HCT116 (cell line): ENCODE results near the gene LRG1. TPM values are rescaled to one million over a fixed set of nuclear protein-coding genes. Genes with fewer than 3 reads are reported as not detected.
A peak's percentile ranks its signal among the peaks of the same experiment; 100 is the strongest.

Experiments
- ATAC-seq: fragments of 200-7000 bp; cut with Tn5 transposase; 2 replicates; pipeline ENCODE4 v1.9.1; 2020; ENCODE audit warnings: mild to moderate bottlenecking, moderate library complexity
- BruUV-seq: library from RNA; stranded (reverse); fragments of 400-500 nt; replicated peaks from 2 replicates; lab custom pipeline; 2021; lab: Mats Ljungman, UMichigan
- CTCF ChIA-PET: fragments of 300-600 bp; sonication (Branson Sonifier 250); formaldehyde crosslinking; loops from one replicate; lab custom pipeline; 2021; ENCODE audit warnings: antibody characterized with exemption; lab: Charles Lee
- POLR2A ChIA-PET: fragments of 300-600, 350-600 bp; sonication (Branson Sonifier 250); formaldehyde crosslinking; loops from one replicate; lab custom pipeline; 2021; ENCODE audit warnings: antibody characterized with exemption; lab: Charles Lee
- RAD21 ChIA-PET, 2 experiments: fragments of 300-600 bp; sonication (Branson Sonifier 250); formaldehyde crosslinking; loops; one replicate each; lab custom pipeline; 2023; ENCODE audit warnings: low total read pairs in 2 of 2; ENCODE audit not compliant: uncharacterized antibody in 2 of 2, unreplicated experiment in 2 of 2, low non-redundant PET in 1 of 2; lab: Charles Lee
- DNase-seq: peaks from one replicate; pipeline ENCODE4 v3.0.0-alpha.2; 2010; ENCODE audit warnings: low read depth, low spot score
- H2AFZ ChIP-seq: fragments of 200-600 bp; shearing (Covaris generic), sonication (generic); 2 replicates; pipeline ENCODE4 v1.6.1; 2017; ENCODE audit warnings: low read depth, mixed run types, mixed read lengths, antibody characterized with exemption, low read length; ENCODE audit not compliant: poor library complexity, severe bottlenecking
- H3K27ac ChIP-seq: 2 replicates; pipeline ENCODE4 v1.5.1; 2012; ENCODE audit warnings: low read depth, low read length
- H3K27me3 ChIP-seq: fragments of 200-600 bp; sonication (generic); 2 replicates; pipeline ENCODE4 v1.6.1; 2016; ENCODE audit warnings: mixed run types, low read length, mixed read lengths; ENCODE audit not compliant: insufficient read depth
- H3K36me3 ChIP-seq, 2 experiments: fragments of 200-500 bp in 1 of 2; fragments of 200-600 bp in 1 of 2; sonication (Bioruptor generic) in 1 of 2; sonication (generic) in 1 of 2; 2 replicates each; pipeline versions ENCODE4 v1.5.1 to v1.6.1; 2014 to 2016; ENCODE audit warnings: low read length in 2 of 2, inconsistent platforms in 1 of 2, mixed read lengths in 1 of 2, mixed run types in 1 of 2; ENCODE audit not compliant: insufficient read depth in 2 of 2, control insufficient read depth in 1 of 2
- H3K4me1 ChIP-seq, 2 experiments: fragments of 200-600 bp in 1 of 2; sonication (generic) in 1 of 2; 2 replicates each; pipeline versions ENCODE4 v1.5.1 to v1.6.1; 2012 to 2017; ENCODE audit warnings: low read length in 2 of 2, inconsistent platforms in 1 of 2, mild to moderate bottlenecking in 1 of 2, mixed read lengths in 1 of 2, mixed run types in 1 of 2, moderate library complexity in 1 of 2; ENCODE audit not compliant: insufficient read depth in 2 of 2, control insufficient read depth in 1 of 2
- H3K4me2 ChIP-seq: fragments of 200-600 bp; sonication (generic); 2 replicates; pipeline ENCODE4 v1.6.1; 2017; ENCODE audit warnings: mixed run types, low read length, mixed read lengths
- H3K4me3 ChIP-seq, 2 experiments: fragments of 200-600 bp in 1 of 2; sonication (generic) in 1 of 2; replicated peaks in 1 of 2; 2 replicates each; pipeline ENCODE4 v1.5.1; 2011 to 2016; ENCODE audit warnings: low read length in 2 of 2, control low read depth in 1 of 2, low read depth in 1 of 2, mild to moderate bottlenecking in 1 of 2, mixed read lengths in 1 of 2, mixed run types in 1 of 2
- H3K79me2 ChIP-seq: fragments of 200-600 bp; sonication (generic); 2 replicates; pipeline ENCODE4 v1.6.1; 2017; ENCODE audit warnings: mild to moderate bottlenecking, mixed run types, low read length, moderate library complexity, mixed read lengths; ENCODE audit not compliant: insufficient read depth
- H3K9ac ChIP-seq: fragments of 200-600 bp; sonication (generic); 2 replicates; pipeline ENCODE4 v1.6.1; 2016; ENCODE audit warnings: low read length, mixed read lengths
- H3K9me2 ChIP-seq: fragments of 200-600 bp; sonication (generic), shearing (Covaris generic); 2 replicates; pipeline ENCODE4 v1.6.1; 2017; ENCODE audit warnings: mixed run types, mild to moderate bottlenecking, moderate library complexity; ENCODE audit not compliant: insufficient read depth
- H3K9me3 ChIP-seq, 2 experiments: fragments of 200-500 bp in 1 of 2; fragments of 200-600 bp in 1 of 2; sonication (Bioruptor generic) in 1 of 2; sonication (generic) in 1 of 2; 2 replicates each; pipeline ENCODE4 v1.6.1; 2014 to 2017; ENCODE audit warnings: low read length in 2 of 2, mixed read lengths in 2 of 2, inconsistent platforms in 1 of 2, low read depth in 1 of 2, mild to moderate bottlenecking in 1 of 2, mixed run types in 1 of 2, moderate library complexity in 1 of 2; ENCODE audit not compliant: control insufficient read depth in 1 of 2, insufficient read depth in 1 of 2
- H4K20me1 ChIP-seq: fragments of 200-600 bp; sonication (generic), shearing (Covaris generic); 2 replicates; pipeline ENCODE4 v1.6.1; 2017; ENCODE audit warnings: mixed run types, mild to moderate bottlenecking, moderate library complexity; ENCODE audit not compliant: insufficient read depth
- CBX3 ChIP-seq: IDR thresholded peaks from 2 replicates; pipeline ENCODE4 v1.6.1; 2012; ENCODE audit warnings: low read depth
- EZH2 ChIP-seq: fragments of 200-600 bp; sonication (generic); IDR thresholded peaks from 2 replicates; pipeline ENCODE4 v1.6.1; 2017; ENCODE audit warnings: antibody characterized with exemption, mixed run types
- POLR2AphosphoS5 ChIP-seq: IDR thresholded peaks from 2 replicates; pipeline ENCODE4 v1.6.1; 2011; ENCODE audit warnings: mild to moderate bottlenecking, low read depth, low read length, moderate library complexity
- SP1 ChIP-seq: IDR thresholded peaks from 2 replicates; pipeline ENCODE4 v1.6.1; 2012; ENCODE audit warnings: low read depth
- TCF7L2 ChIP-seq: IDR thresholded peaks from 2 replicates; pipeline ENCODE4 v1.7.0; 2011; ENCODE audit warnings: borderline replicate concordance, inconsistent platforms; ENCODE audit not compliant: insufficient read depth, insufficient read length; ENCODE audit errors: extremely low read depth
- ZFX ChIP-seq: fragments of 450-650 bp; IDR thresholded peaks from 2 replicates; pipeline ENCODE4 v1.6.1; 2017
- intact Hi-C: fragments of 100-400 bp; cut with micrococcal nuclease; formaldehyde crosslinking; loops from 2 replicates; pipeline ENCODE4 v1.10.0; 2022
- total RNA-seq: library from RNA; stranded (reverse); gene quantifications from one replicate; pipeline ENCODE4 v1.2.1, GENCODE V29; 2021; ENCODE audit not compliant: unreplicated experiment

Gene LRG1
- total RNA-seq, 1 experiment from 2014 or later, result 1.3 TPM

DNA sequence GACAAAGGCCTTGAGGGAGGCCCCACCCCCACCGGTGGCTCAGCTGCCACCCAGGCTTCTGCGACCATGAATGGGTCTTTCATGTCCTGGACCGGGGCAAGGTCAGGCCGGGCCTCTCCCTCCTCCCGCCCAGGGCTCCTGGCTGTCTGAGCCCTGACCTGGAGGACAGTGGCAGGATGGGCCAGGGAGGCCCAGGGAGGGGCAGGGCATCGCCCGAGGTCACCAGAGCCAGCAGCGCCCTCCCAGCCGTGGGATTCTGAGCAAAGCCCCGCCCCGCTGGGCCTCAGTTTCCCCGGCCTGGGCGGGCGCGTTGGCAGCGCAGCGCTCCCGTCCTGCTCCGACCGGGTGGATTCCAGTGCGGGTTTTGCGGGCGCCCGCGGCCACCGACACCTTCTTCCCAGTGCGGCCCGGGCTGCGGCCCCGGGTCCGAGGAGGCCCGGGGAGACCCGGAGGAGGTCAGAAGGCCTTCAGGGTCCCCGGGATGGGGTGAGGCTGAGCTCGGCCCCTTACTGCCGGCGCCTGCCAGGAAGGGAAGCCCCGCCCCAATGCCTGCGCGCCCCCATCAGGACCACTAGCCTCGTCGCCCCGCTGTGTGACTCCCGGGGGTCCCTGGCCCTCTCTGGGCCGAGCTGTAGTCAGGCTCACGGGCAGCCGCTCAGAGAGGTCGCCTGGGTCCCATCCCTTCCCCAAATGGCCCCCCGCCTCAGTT lies 44.3 kb upstream of the LRG1 start:
- ATAC-seq (peak; percentile 57), DNase-seq (no peak)
- ChIA-PET RAD21 (no interaction called here), CTCF (interaction anchor here (1.2 kb wide), 1 partner anchor 8 kb away, joined by 6 read pairs; no protein-coding TSS in a partner anchor), POLR2A (interaction anchor here (1.3 kb wide), 1 partner anchor 13 kb away, joined by 4 read pairs; no protein-coding TSS in a partner anchor)
- H3K4me2 ChIP-seq, result peak overlapping the region; percentile 98
- H3K9me3 ChIP-seq, result no peaks in the 10 kb centered on the region
- H3K27ac ChIP-seq, result peak overlapping the region; percentile 55; the same call in 1 of the 2 replicates
- intact Hi-C loops, result no loop called here
- H3K36me3 ChIP-seq, result no peaks in the 10 kb centered on the region
- H3K9ac ChIP-seq, result peak overlapping the region; percentile 47
- H3K9me2 ChIP-seq, result no peaks in the 10 kb centered on the region
- H3K4me3 ChIP-seq, result peak overlapping the region; percentile 63 to 64
- peaks cover 18 to 49% of the 10 kb centered on the region in 2 experiments; a peak in 3 of 4 replicates for H3K4me1 ChIP-seq
- no peaks in the 10 kb centered on the region for H3K27me3 ChIP-seq
- no peaks in the 10 kb centered on the region for H4K20me1 ChIP-seq
- TF ChIP-seq ZFX (0 out of 2 replicates have a peak, but pooled peaks have one; percentile 20), POLR2AphosphoS5 (peak; percentile 47; the same call in 1 of the 2 replicates), SP1 (peak; percentile 63), CBX3 (0 out of 2 replicates have a peak, but pooled peaks have one; percentile 19), TCF7L2 (no peak), EZH2 (no peak)
- no TSS peak for BruUV-seq
- H3K79me2 ChIP-seq, result peaks cover 12% of the 10 kb centered on the region
- H2AFZ ChIP-seq, result peak overlapping the region; percentile 67
